ENCODE results near the gene SPANXN5.
"Not testable (repeated sequence)": the region's sequence is repeated elsewhere in the genome, so short reads cannot be mapped to it uniquely, and the experiment has no call there.

The SPANXN5 gene, protein sequence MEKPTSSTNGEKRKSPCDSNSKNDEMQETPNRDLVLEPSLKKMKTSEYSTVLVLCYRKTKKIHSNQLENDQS

DNA sequence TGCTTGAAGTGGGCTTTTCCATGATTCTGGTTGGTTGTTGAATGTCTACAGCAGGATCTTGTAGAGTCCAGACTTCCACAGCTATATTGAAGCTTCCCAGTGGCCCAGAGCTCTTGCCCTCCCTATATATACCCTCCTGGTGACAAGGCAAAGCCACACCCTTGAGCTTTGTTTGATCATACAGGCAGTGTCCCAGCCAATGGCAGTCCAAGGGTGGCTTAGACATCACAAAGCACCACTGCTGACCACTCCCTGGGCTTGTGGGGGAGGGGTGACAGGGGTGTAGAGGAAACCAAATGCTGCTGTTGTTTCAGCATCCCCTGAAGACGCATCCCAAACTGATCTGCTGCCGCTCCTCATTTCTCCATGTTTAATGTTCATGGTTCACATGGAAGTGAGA is at the start of gene SPANXN5:
Gene SPANXN5, minus strand, starts transcription at position 101 of the 400 bp plus-strand sequence. Its CDS starts 79 bp downstream, at position 22.
- DNase-seq = not testable (repeated sequence)

- DNase-seq = not testable (repeated sequence)
These were observed 46.4 kb upstream of the SPANXN5 start for GRCh38 chrX:52843619-52844018.

DNA sequence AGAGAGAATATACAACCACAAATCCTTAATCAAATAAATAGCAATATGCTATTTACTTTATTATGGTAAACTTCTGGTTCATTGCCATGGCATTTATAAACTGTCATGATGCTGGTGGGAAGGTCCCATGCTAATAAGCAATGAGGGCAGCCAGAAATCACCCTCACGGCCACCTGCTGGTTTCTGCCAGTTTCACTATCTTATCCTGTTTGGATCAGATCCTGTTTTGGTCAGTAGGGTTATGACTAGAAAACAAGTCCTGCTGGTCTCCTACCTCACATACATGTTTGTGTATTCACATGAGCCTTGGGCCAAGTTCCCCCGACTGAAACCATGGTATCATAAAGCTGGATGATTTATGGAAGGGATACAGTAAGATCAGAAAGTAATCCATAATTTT is 41.9 kb upstream of the SPANXN5 start:
- DNase-seq = no peak

DNA sequence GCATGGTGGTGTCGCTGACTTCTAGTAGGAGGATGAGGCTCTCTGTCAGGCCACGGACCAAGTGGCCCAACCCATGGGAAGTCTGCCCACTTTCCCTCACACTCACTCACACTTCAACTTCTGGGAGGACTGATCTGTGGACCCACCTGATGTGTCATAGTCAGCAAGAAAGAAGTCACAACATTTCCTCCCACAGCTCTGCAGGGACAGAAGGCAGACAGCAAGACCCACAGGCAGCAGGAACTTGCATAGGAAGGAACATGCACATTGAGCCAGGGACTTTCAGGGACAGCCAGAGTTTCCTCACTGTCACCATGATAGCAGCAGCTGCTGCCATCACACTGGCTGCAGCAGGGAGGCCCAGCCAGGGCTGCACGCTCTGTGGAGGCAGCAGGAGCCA is 33.3 kb upstream of the SPANXN5 start:
- DNase-seq = no peak

- no peak for DNase-seq
These were observed 27.4 kb upstream of the SPANXN5 start for GRCh38 chrX:52824608-52825007.

GRCh38 chrX:52821079-52821760 is 24.0 kb upstream of the SPANXN5 start:
- DNase-seq = no peak

- DNase-seq = no peak
These were observed 22.6 kb upstream of the SPANXN5 start for GRCh38 chrX:52819788-52820187.

GRCh38 chrX:52811065-52811625 is 13.9 kb upstream of the SPANXN5 start, which contains the start of gene XAGE5:
TSS of gene XAGE5 (plus strand) at chrX:52811287. CDS start at chrX:52812567, 1,280 bp downstream.
- DNase-seq = no peak

- DNase-seq = not testable (repeated sequence)
These were observed 7.6 kb upstream of the SPANXN5 start for GRCh38 chrX:52804876-52805275.

- DNase-seq = not testable (repeated sequence)
These were observed 23.7 kb downstream of the SPANXN5 start for GRCh38 chrX:52773504-52773903.

- DNase-seq = not testable (repeated sequence)
These were observed 31.2 kb downstream of the SPANXN5 start for GRCh38 chrX:52765983-52766382.

- DNase-seq = not testable (repeated sequence)
These were observed 46.3 kb downstream of the SPANXN5 start, which contains the start of gene SSX2B for GRCh38 chrX:52750952-52751351. TSS of gene SSX2B (plus strand) at chrX:52751252. CDS start at chrX:52752681, 1,429 bp downstream.

Measured in DMS 273 treated with DMSO at 0.1 percent for 48 hours (cell line).